Measurements from ENCODE around the gene OTUD4. TPM values are rescaled to one million over a fixed set of nuclear protein-coding genes. Genes with fewer than 3 reads are reported as not detected.

The OTUD4 gene
- total RNA-seq, 5 donors from 2014 or later (not counting 1 experiment from before 2014, with no cell fraction given), result 38.8 to 70.1 (median 49.1) TPM

- DNase-seq (no peak), ATAC-seq (replicated peaks in 1 of 4) (no peak)
- no peaks in the 10 kb centered on the region for H3K27me3 ChIP-seq (replicated peaks in 1 of 2; ENCODE audit: control insufficient read depth in 2 of 2, extremely low read depth in 1 of 2, insufficient read depth in 2 of 2, low read length in 1 of 2)
- Mint-ChIP-seq H3K4me3 (no peak overlapping the region), H3K27ac (no peak overlapping the region), H3K36me3 (no peaks in the 10 kb centered on the region), H3K4me1 (no peaks in the 10 kb centered on the region), H3K27me3 (peaks cover 5 to 9% of the 10 kb centered on the region in 2 donors), H3K9me3 (no peaks in the 10 kb centered on the region)
- H3K9me3 ChIP-seq, result no peaks in the 10 kb centered on the region
- no peaks in the 10 kb centered on the region for H3K4me1 ChIP-seq (ENCODE audit: control insufficient read depth in 1 of 2, extremely low read depth in 1 of 2, insufficient read depth in 2 of 2, low read length in 2 of 2)
- H3K36me3 ChIP-seq (ENCODE audit: control insufficient read depth in 2 of 2, extremely low read depth in 1 of 2, insufficient read depth in 1 of 2, low read length in 1 of 2), result no peaks in the 10 kb centered on the region
- POLR2A ChIA-PET, result no interaction called here
- CTCF ChIA-PET, result interaction anchor here in 1 of 2 donors (1.1 kb wide), 1 partner anchor 17 kb away, joined by 3 read pairs; no protein-coding TSS in a partner anchor
- no peak overlapping the region for H3K27ac ChIP-seq (ENCODE audit: low read length)
- no CpG with 5 or more reads among the region's 1 CpG for WGBS (ENCODE audit: insufficient coverage)
- H3K4me3 ChIP-seq (ENCODE audit: control insufficient read depth in 1 of 2, extremely low read depth in 1 of 2, low read length in 1 of 2), result no peak overlapping the region
Measured at GRCh38 chr4:145217349-145217748, 37.0 kb upstream of the OTUD4 start.

- Histone ChIP-seq H3K9me3 (no peaks in the 10 kb centered on the region), H3K4me3 (ENCODE audit: control insufficient read depth in 1 of 2, extremely low read depth in 1 of 2, low read length in 1 of 2) (no peak overlapping the region), H3K27ac (ENCODE audit: low read length) (no peak overlapping the region), H3K4me1 (ENCODE audit: control insufficient read depth in 1 of 2, extremely low read depth in 1 of 2, insufficient read depth in 2 of 2, low read length in 2 of 2) (no peaks in the 10 kb centered on the region), H3K27me3 (replicated peaks in 1 of 2; ENCODE audit: control insufficient read depth in 2 of 2, extremely low read depth in 1 of 2, insufficient read depth in 2 of 2, low read length in 1 of 2) (no peaks in the 10 kb centered on the region), H3K36me3 (ENCODE audit: control insufficient read depth in 2 of 2, extremely low read depth in 1 of 2, insufficient read depth in 1 of 2, low read length in 1 of 2) (no peaks in the 10 kb centered on the region)
- CTCF ChIA-PET, result interaction anchor here in 1 of 2 donors (0.9 to 1.1 kb wide), 2 partner anchors 17 to 341 kb away, joined by 3 to 5 read pairs; no protein-coding TSS in a partner anchor
- Mint-ChIP-seq H3K27ac (no peak overlapping the region), H3K4me1 (no peaks in the 10 kb centered on the region), H3K9me3 (no peaks in the 10 kb centered on the region), H3K27me3 (peaks cover 5 to 9% of the 10 kb centered on the region in 2 donors), H3K4me3 (no peak overlapping the region), H3K36me3 (no peaks in the 10 kb centered on the region)
- POLR2A ChIA-PET, result no interaction called here
- ATAC-seq (replicated peaks in 1 of 4), result no peak
- peak in 1 of 35 experiments; percentile 5 for DNase-seq
Measured at GRCh38 chr4:145216535-145216934, 36.1 kb upstream of the OTUD4 start.

- H3K9me3 ChIP-seq, result no peaks in the 10 kb centered on the region
- H3K27ac Mint-ChIP-seq, result no peak overlapping the region
- H3K36me3 Mint-ChIP-seq, result no peaks in the 10 kb centered on the region
- peaks cover 0 to 2% of the 10 kb centered on the region in 2 donors for H3K27me3 Mint-ChIP-seq
- DNase-seq, result no peak
- WGBS (ENCODE audit: insufficient coverage), result 69% methylated on average over 2 of the region's 2 CpGs
- no peaks in the 10 kb centered on the region for H3K36me3 ChIP-seq (ENCODE audit: control insufficient read depth in 2 of 2, extremely low read depth in 1 of 2, insufficient read depth in 1 of 2, low read length in 1 of 2)
- H3K27me3 ChIP-seq (replicated peaks in 1 of 2; ENCODE audit: control insufficient read depth in 2 of 2, extremely low read depth in 1 of 2, insufficient read depth in 2 of 2, low read length in 1 of 2), result no peaks in the 10 kb centered on the region
- ChIA-PET CTCF (no interaction called here), POLR2A (no interaction called here)
- ATAC-seq (replicated peaks in 1 of 4), result no peak
- no peak overlapping the region for H3K27ac ChIP-seq (ENCODE audit: low read length)
- no peaks in the 10 kb centered on the region for H3K9me3 Mint-ChIP-seq
- H3K4me3 Mint-ChIP-seq, result no peak overlapping the region
- H3K4me1 Mint-ChIP-seq, result no peaks in the 10 kb centered on the region
- H3K4me3 ChIP-seq (ENCODE audit: control insufficient read depth in 1 of 2, extremely low read depth in 1 of 2, low read length in 1 of 2), result no peak overlapping the region
- no peaks in the 10 kb centered on the region for H3K4me1 ChIP-seq (ENCODE audit: control insufficient read depth in 1 of 2, extremely low read depth in 1 of 2, insufficient read depth in 2 of 2, low read length in 2 of 2)
Measured at GRCh38 chr4:145213245-145213644, 32.9 kb upstream of the OTUD4 start.

DNA sequence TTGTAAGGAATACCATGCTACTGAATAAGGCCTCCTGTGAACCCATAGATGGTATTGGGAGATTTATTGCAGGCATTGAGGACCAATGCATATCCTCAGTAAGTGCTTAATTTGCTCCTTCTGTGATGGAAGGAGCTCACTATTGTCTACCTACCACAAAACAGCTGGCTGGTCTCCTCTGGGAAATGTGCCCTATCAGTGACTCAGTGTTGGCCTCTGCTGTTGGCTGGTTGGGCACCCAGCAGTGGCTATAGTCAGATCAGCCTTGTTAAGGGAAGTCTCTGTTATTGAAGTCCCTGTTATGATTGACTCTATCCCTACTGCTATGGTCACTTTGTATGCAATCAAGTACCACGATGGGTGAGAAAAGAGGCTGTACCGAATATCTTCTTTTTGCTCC is 27.5 kb upstream of the OTUD4 start:
- no peak overlapping the region for H3K27ac Mint-ChIP-seq
- no peaks in the 10 kb centered on the region for H3K36me3 ChIP-seq (ENCODE audit: control insufficient read depth in 2 of 2, extremely low read depth in 1 of 2, insufficient read depth in 1 of 2, low read length in 1 of 2)
- POLR2A ChIA-PET, result no interaction called here
- no peak overlapping the region for H3K27ac ChIP-seq (ENCODE audit: low read length)
- H3K4me3 ChIP-seq (ENCODE audit: control insufficient read depth in 1 of 2, extremely low read depth in 1 of 2, low read length in 1 of 2), result no peak overlapping the region
- H3K4me3 Mint-ChIP-seq, result no peak overlapping the region
- H3K36me3 Mint-ChIP-seq, result no peaks in the 10 kb centered on the region
- no peaks in the 10 kb centered on the region for H3K9me3 Mint-ChIP-seq
- no peak for DNase-seq
- no peaks in the 10 kb centered on the region for H3K4me1 ChIP-seq (ENCODE audit: control insufficient read depth in 1 of 2, extremely low read depth in 1 of 2, insufficient read depth in 2 of 2, low read length in 2 of 2)
- H3K27me3 Mint-ChIP-seq, result no peaks in the 10 kb centered on the region
- CTCF ChIA-PET, result interaction anchor here in 1 of 2 donors (0.7 kb wide), 1 partner anchor 22 kb away, joined by 5 read pairs; no protein-coding TSS in a partner anchor
- no peak for ATAC-seq (replicated peaks in 1 of 4)
- H3K27me3 ChIP-seq (replicated peaks in 1 of 2; ENCODE audit: control insufficient read depth in 2 of 2, extremely low read depth in 1 of 2, insufficient read depth in 2 of 2, low read length in 1 of 2), result no peaks in the 10 kb centered on the region
- no peaks in the 10 kb centered on the region for H3K4me1 Mint-ChIP-seq
- H3K9me3 ChIP-seq, result no peaks in the 10 kb centered on the region
- no CpG with 5 or more reads among the region's 2 CpGs for WGBS (ENCODE audit: insufficient coverage)

DNA sequence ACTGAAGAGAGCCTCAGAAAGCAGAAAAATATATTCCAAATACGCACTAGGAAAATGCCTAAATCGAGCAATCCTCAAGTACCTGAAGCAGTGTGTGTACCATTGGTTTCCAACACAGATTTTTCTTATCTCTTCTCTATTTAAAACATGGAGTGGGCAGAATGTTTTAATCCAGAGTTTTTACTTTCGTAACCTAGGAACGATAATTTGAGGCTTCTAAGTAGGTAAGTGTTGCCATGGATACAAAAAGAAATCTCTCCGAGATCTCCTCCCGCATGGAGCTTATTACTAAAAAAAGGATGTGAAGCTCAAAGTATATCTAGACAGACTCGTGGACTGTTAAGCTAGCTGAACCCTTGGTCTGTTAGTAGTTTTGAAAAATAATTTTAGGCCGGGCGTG is 23.0 kb upstream of the OTUD4 start:
- ChIA-PET CTCF (no interaction called here), POLR2A (no interaction called here)
- Histone ChIP-seq H3K36me3 (ENCODE audit: control insufficient read depth in 2 of 2, extremely low read depth in 1 of 2, insufficient read depth in 1 of 2, low read length in 1 of 2) (no peaks in the 10 kb centered on the region), H3K4me1 (ENCODE audit: control insufficient read depth in 1 of 2, extremely low read depth in 1 of 2, insufficient read depth in 2 of 2, low read length in 2 of 2) (no peaks in the 10 kb centered on the region), H3K27me3 (replicated peaks in 1 of 2; ENCODE audit: control insufficient read depth in 2 of 2, extremely low read depth in 1 of 2, insufficient read depth in 2 of 2, low read length in 1 of 2) (no peaks in the 10 kb centered on the region), H3K9me3 (no peaks in the 10 kb centered on the region), H3K4me3 (ENCODE audit: control insufficient read depth in 1 of 2, extremely low read depth in 1 of 2, low read length in 1 of 2) (no peak overlapping the region), H3K27ac (ENCODE audit: low read length) (no peak overlapping the region)
- ATAC-seq (replicated peaks in 1 of 4) (no peak), DNase-seq (no peak)
- Mint-ChIP-seq H3K9me3 (no peaks in the 10 kb centered on the region), H3K36me3 (no peaks in the 10 kb centered on the region), H3K4me3 (no peak overlapping the region), H3K27ac (no peak overlapping the region), H3K27me3 (peaks cover 3 to 6% of the 10 kb centered on the region in 2 donors), H3K4me1 (no peaks in the 10 kb centered on the region)
- WGBS (ENCODE audit: insufficient coverage), result 89% methylated on average over 3 of the region's 9 CpGs

GRCh38 chr4:145200366-145200765 is 20.0 kb upstream of the OTUD4 start:
- no peaks in the 10 kb centered on the region for H3K36me3 ChIP-seq (ENCODE audit: control insufficient read depth in 2 of 2, extremely low read depth in 1 of 2, insufficient read depth in 1 of 2, low read length in 1 of 2)
- no peaks in the 10 kb centered on the region for H3K4me1 Mint-ChIP-seq
- peaks cover 6 to 18% of the 10 kb centered on the region in 2 donors for H3K27me3 Mint-ChIP-seq
- H3K4me1 ChIP-seq (ENCODE audit: control insufficient read depth in 1 of 2, extremely low read depth in 1 of 2, insufficient read depth in 2 of 2, low read length in 2 of 2), result no peaks in the 10 kb centered on the region
- H3K36me3 Mint-ChIP-seq, result no peaks in the 10 kb centered on the region
- H3K9me3 Mint-ChIP-seq, result no peaks in the 10 kb centered on the region
- H3K27me3 ChIP-seq (replicated peaks in 1 of 2; ENCODE audit: control insufficient read depth in 2 of 2, extremely low read depth in 1 of 2, insufficient read depth in 2 of 2, low read length in 1 of 2), result peaks cover 0 to 7% of the 10 kb centered on the region in 2 experiments
- no peak overlapping the region for H3K4me3 ChIP-seq (ENCODE audit: control insufficient read depth in 1 of 2, extremely low read depth in 1 of 2, low read length in 1 of 2)
- DNase-seq (no peak), ATAC-seq (replicated peaks in 1 of 4) (no peak)
- ChIA-PET CTCF (no interaction called here), POLR2A (no interaction called here)
- H3K27ac ChIP-seq (ENCODE audit: low read length), result no peak overlapping the region
- H3K9me3 ChIP-seq, result no peaks in the 10 kb centered on the region
- H3K27ac Mint-ChIP-seq, result no peak overlapping the region
- no CpG with 5 or more reads among the region's 4 CpGs for WGBS (ENCODE audit: insufficient coverage)
- no peak overlapping the region for H3K4me3 Mint-ChIP-seq
